Measurements from ENCODE around the gene SRGAP3. TPM values are rescaled to one million over a fixed set of nuclear protein-coding genes. Genes with fewer than 3 reads are reported as not detected.

Gene SRGAP3
- total RNA-seq, 4 donors from 2014 or later: 2.4 to 35.5 (median 8.2) TPM

GRCh38 chr3:9037144-9037711 is 212.2 kb downstream of the SRGAP3 start:
- peak in 1 of 2 donors; percentile 74 for DNase-seq
- TF ChIP-seq POLR2A (IDR thresholded peaks at IDR 0.05): no peak
- no peak for TF ChIP-seq CTCF (IDR thresholded peaks at IDR 0.05)
- H3K36me3 ChIP-seq: no peaks in the 10 kb centered on the region
- peaks cover 5 to 12% of the 10 kb centered on the region in 2 donors for H3K4me1 ChIP-seq
- H3K27me3 ChIP-seq: no peaks in the 10 kb centered on the region
- H3K4me3 ChIP-seq: no peak overlapping the region
- peak overlapping the region; percentile 53 to 61 for H3K27ac ChIP-seq
- no peaks in the 10 kb centered on the region for H3K9me3 ChIP-seq
- intact Hi-C loops (cut with DNase I; ENCODE audit: low total_unique reads): no loop called here

- Histone ChIP-seq H3K36me3 (no peaks in the 10 kb centered on the region), H3K9me3 (no peaks in the 10 kb centered on the region), H3K4me1 (peaks cover 5 to 12% of the 10 kb centered on the region in 2 donors), H3K27ac (peak overlapping the region; percentile 53 to 61), H3K4me3 (no peak overlapping the region), H3K27me3 (no peaks in the 10 kb centered on the region)
- DNase-seq: peak; percentile 84
- intact Hi-C loops (cut with DNase I; ENCODE audit: low total_unique reads): no loop called here
- TF ChIP-seq POLR2A (IDR thresholded peaks at IDR 0.05) (no peak), CTCF (IDR thresholded peaks at IDR 0.05) (no peak)
These were observed 212.9 kb downstream of the SRGAP3 start for GRCh38 chr3:9036404-9037131.

GRCh38 chr3:9035961-9036360 is 213.5 kb downstream of the SRGAP3 start:
- Histone ChIP-seq H3K9me3 (no peaks in the 10 kb centered on the region), H3K4me3 (no peak overlapping the region), H3K4me1 (peaks cover 5 to 12% of the 10 kb centered on the region in 2 donors), H3K36me3 (no peaks in the 10 kb centered on the region), H3K27ac (peak overlapping the region in 1 of 2 donors; percentile 61), H3K27me3 (no peaks in the 10 kb centered on the region)
- no peak for DNase-seq
- TF ChIP-seq CTCF (IDR thresholded peaks at IDR 0.05) (no peak), POLR2A (IDR thresholded peaks at IDR 0.05) (no peak)
- intact Hi-C loops (cut with DNase I; ENCODE audit: low total_unique reads): no loop called here

GRCh38 chr3:9035473-9035872 is 214.0 kb downstream of the SRGAP3 start:
- H3K9me3 ChIP-seq: no peaks in the 10 kb centered on the region
- peaks cover 5 to 12% of the 10 kb centered on the region in 2 donors for H3K4me1 ChIP-seq
- no peak overlapping the region for H3K27ac ChIP-seq
- DNase-seq: no peak
- H3K36me3 ChIP-seq: no peaks in the 10 kb centered on the region
- TF ChIP-seq CTCF (IDR thresholded peaks at IDR 0.05) (no peak), POLR2A (IDR thresholded peaks at IDR 0.05) (no peak)
- no peaks in the 10 kb centered on the region for H3K27me3 ChIP-seq
- intact Hi-C loops (cut with DNase I; ENCODE audit: low total_unique reads): no loop called here
- H3K4me3 ChIP-seq: no peak overlapping the region

GRCh38 chr3:9033867-9034266 is 215.6 kb downstream of the SRGAP3 start:
- H3K27ac ChIP-seq: no peak overlapping the region
- intact Hi-C loops (cut with DNase I; ENCODE audit: low total_unique reads): no loop called here
- H3K4me1 ChIP-seq: peaks cover 5 to 12% of the 10 kb centered on the region in 2 donors
- H3K36me3 ChIP-seq: no peaks in the 10 kb centered on the region
- no peak for TF ChIP-seq CTCF (IDR thresholded peaks at IDR 0.05)
- TF ChIP-seq POLR2A (IDR thresholded peaks at IDR 0.05): no peak
- DNase-seq: no peak
- H3K9me3 ChIP-seq: no peaks in the 10 kb centered on the region
- H3K4me3 ChIP-seq: no peak overlapping the region
- no peaks in the 10 kb centered on the region for H3K27me3 ChIP-seq

Measured in uterus (tissue), 4 donors.